Vagina (tissue), 2 donors: ENCODE data around the gene FOXN3. TPM values are rescaled to one million over a fixed set of nuclear protein-coding genes. Genes with fewer than 3 reads are reported as not detected.

Experiments used
- DNase-seq, 2 donors: peaks; one replicate each; pipeline ENCODE4 v3.0.0-alpha.2; 2017; ENCODE audit errors: extremely low spot score in 2 of 2
- H3K27ac ChIP-seq: fragments of 200-600 bp; sonication (generic); one replicate; pipeline ENCODE4 v1.5.1; 2019
- H3K27me3 ChIP-seq: fragments of 200-600 bp; sonication (generic); one replicate; pipeline ENCODE4 v1.5.1; 2019
- H3K36me3 ChIP-seq, 2 donors: fragments of 200-600 bp; sonication (generic); one replicate each; pipeline ENCODE4 v1.5.1; 2017 to 2019
- H3K4me1 ChIP-seq: fragments of 200-600 bp; sonication (generic); one replicate; pipeline ENCODE4 v1.5.1; 2019
- H3K4me3 ChIP-seq, 2 donors: fragments of 200-600 bp; sonication (generic); 1 replicate in 1 of 2; 2 replicates in 1 of 2; pipeline ENCODE4 v1.5.1; 2016 to 2019
- H3K9me3 ChIP-seq: fragments of 200-600 bp; sonication (generic); one replicate; pipeline ENCODE4 v1.5.1; 2019
- POLR2A ChIP-seq, 2 donors: fragments of 450-650 bp; IDR thresholded peaks; one replicate each; pipeline ENCODE4 v1.6.1; 2017; ENCODE audit warnings: antibody characterized with exemption in 2 of 2, mild to moderate bottlenecking in 2 of 2, moderate library complexity in 2 of 2
- POLR2AphosphoS5 ChIP-seq, 2 donors: sonication (generic); formaldehyde crosslinking; IDR thresholded peaks; one replicate each; pipeline ENCODE4 v1.9.0; 2017; ENCODE audit warnings: antibody characterized with exemption in 2 of 2, mild to moderate bottlenecking in 2 of 2, low read depth in 1 of 2; ENCODE audit not compliant: insufficient read depth in 1 of 2
- intact Hi-C: fragments of 100-400 bp; cut with DNase I; formaldehyde crosslinking; loops from one replicate; pipeline ENCODE4 v1.15.1; 2023
- total RNA-seq: library from RNA; depleted of rRNA; stranded (reverse); fragments of >200 nt; gene quantifications from one replicate; pipeline ENCODE4 v1.2.3, GENCODE V29; 2016
- TF ChIP-seq, protein P1 (sequence below), 3 experiments: fragments of 450-650 bp in 2 of 3; fragments of 200-600 bp in 1 of 3; sonication (generic) in 1 of 3; IDR thresholded peaks; one replicate each; pipeline ENCODE4 v1.5.1; 2017 to 2019; ENCODE audit warnings: antibody characterized with exemption in 3 of 3, mild to moderate bottlenecking in 2 of 3, moderate library complexity in 2 of 3

Gene FOXN3
- total RNA-seq, 1 donor from 2014 or later = 111 TPM

GRCh38 chr14:89231426-89232113 lies 185.5 kb downstream of the FOXN3 start:
- intact Hi-C loops = no loop called here
- TF ChIP-seq, protein P1, sequence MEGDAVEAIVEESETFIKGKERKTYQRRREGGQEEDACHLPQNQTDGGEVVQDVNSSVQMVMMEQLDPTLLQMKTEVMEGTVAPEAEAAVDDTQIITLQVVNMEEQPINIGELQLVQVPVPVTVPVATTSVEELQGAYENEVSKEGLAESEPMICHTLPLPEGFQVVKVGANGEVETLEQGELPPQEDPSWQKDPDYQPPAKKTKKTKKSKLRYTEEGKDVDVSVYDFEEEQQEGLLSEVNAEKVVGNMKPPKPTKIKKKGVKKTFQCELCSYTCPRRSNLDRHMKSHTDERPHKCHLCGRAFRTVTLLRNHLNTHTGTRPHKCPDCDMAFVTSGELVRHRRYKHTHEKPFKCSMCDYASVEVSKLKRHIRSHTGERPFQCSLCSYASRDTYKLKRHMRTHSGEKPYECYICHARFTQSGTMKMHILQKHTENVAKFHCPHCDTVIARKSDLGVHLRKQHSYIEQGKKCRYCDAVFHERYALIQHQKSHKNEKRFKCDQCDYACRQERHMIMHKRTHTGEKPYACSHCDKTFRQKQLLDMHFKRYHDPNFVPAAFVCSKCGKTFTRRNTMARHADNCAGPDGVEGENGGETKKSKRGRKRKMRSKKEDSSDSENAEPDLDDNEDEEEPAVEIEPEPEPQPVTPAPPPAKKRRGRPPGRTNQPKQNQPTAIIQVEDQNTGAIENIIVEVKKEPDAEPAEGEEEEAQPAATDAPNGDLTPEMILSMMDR (IDR thresholded peaks at IDR 0.05) = no peak
- no peak for TF ChIP-seq POLR2AphosphoS5 (IDR thresholded peaks at IDR 0.05; ENCODE audit: insufficient read depth in 1 of 2, low read depth in 1 of 2)
- TF ChIP-seq POLR2A (IDR thresholded peaks at IDR 0.05) = no peak
- DNase-seq = no peak
- Histone ChIP-seq H3K27me3 (no peaks in the 10 kb centered on the region), H3K36me3 (no peaks in the 10 kb centered on the region), H3K9me3 (no peaks in the 10 kb centered on the region), H3K27ac (peak overlapping the region; percentile 75), H3K4me3 (no peak overlapping the region), H3K4me1 (peaks cover 56% of the 10 kb centered on the region)

DNA sequence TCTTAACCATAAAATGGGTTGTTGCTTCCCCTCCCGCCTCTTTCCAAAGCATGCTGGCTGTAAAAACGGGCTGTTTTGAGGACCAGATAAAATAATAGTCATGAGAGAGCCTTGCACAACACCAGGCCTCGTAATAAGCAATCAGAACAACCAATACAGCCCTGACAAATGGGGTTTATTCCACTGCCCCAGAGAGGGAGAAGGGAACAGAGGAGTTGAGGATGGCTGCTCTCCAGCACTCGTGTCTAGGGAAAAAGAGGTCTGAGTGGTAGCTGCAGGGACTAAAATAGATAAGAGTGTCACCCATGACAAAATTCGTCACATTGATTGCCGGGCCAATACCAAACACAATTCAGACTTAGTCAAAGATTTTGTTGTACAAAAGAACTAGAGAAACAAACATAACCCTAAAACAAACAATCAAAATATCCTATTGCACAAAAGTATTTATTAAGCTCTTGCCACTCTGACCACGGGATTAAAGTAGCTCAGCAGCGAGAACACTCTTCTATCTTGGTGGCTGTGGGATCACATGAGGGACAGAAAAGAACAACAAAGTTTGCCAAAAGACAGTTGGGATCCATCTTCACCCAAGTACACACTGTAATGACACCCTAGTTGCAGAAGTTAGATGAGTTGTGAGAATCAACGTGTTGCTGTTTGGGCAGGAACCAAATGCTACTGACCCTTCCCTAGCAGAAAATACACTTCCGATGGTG lies 188.0 kb downstream of the FOXN3 start:
- intact Hi-C loops = no loop called here
- Histone ChIP-seq H3K4me1 (peaks cover 67% of the 10 kb centered on the region), H3K9me3 (no peaks in the 10 kb centered on the region), H3K27ac (peak overlapping the region; percentile 75), H3K36me3 (no peaks in the 10 kb centered on the region), H3K4me3 (no peak overlapping the region), H3K27me3 (no peaks in the 10 kb centered on the region)
- TF ChIP-seq, protein P1 (IDR thresholded peaks at IDR 0.05) = no peak
- peak in 1 of 2 donors; percentile 10 for TF ChIP-seq POLR2AphosphoS5 (IDR thresholded peaks at IDR 0.05; ENCODE audit: insufficient read depth in 1 of 2, low read depth in 1 of 2)
- TF ChIP-seq POLR2A (IDR thresholded peaks at IDR 0.05) = no peak
- DNase-seq = no peak

GRCh38 chr14:89227496-89227836 lies 189.6 kb downstream of the FOXN3 start:
- TF ChIP-seq, protein P1 (IDR thresholded peaks at IDR 0.05) = no peak
- TF ChIP-seq POLR2AphosphoS5 (IDR thresholded peaks at IDR 0.05; ENCODE audit: insufficient read depth in 1 of 2, low read depth in 1 of 2) (no peak), POLR2A (IDR thresholded peaks at IDR 0.05) (no peak)
- H3K9me3 ChIP-seq = no peaks in the 10 kb centered on the region
- peaks cover 66% of the 10 kb centered on the region for H3K4me1 ChIP-seq
- H3K36me3 ChIP-seq = no peaks in the 10 kb centered on the region
- H3K27ac ChIP-seq = peak overlapping the region; percentile 75
- no peaks in the 10 kb centered on the region for H3K27me3 ChIP-seq
- intact Hi-C loops = no loop called here
- no peak overlapping the region for H3K4me3 ChIP-seq
- DNase-seq = no peak

- no peak for DNase-seq
- TF ChIP-seq POLR2A (IDR thresholded peaks at IDR 0.05) (no peak), POLR2AphosphoS5 (IDR thresholded peaks at IDR 0.05; ENCODE audit: insufficient read depth in 1 of 2, low read depth in 1 of 2) (no peak)
- TF ChIP-seq, protein P1 (IDR thresholded peaks at IDR 0.05) = no peak
- Histone ChIP-seq H3K27ac (peak overlapping the region; percentile 52), H3K4me1 (peaks cover 61% of the 10 kb centered on the region), H3K27me3 (no peaks in the 10 kb centered on the region), H3K4me3 (no peak overlapping the region), H3K9me3 (no peaks in the 10 kb centered on the region), H3K36me3 (no peaks in the 10 kb centered on the region)
- intact Hi-C loops = no loop called here
Measured at GRCh38 chr14:89226801-89227495, 190.1 kb downstream of the FOXN3 start.
